DND-41 (cell line): Measurements from ENCODE around the gene NRARP.

Experiments
- ATAC-seq: fragments of 200-7000 bp; cut with Tn5 transposase; 3 replicates; pipeline ENCODE4 v1.9.1; 2021; ENCODE audit warnings: low read depth; ENCODE audit not compliant: insufficient read depth
- DNase-seq: peaks from one replicate; pipeline ENCODE4 v3.0.0-alpha.2; 2020
- H2AFZ ChIP-seq: 2 replicates; pipeline ENCODE4 v1.6.0; 2012; ENCODE audit warnings: low read depth, low read length
- H3K27ac ChIP-seq: 2 replicates; pipeline ENCODE4 v1.5.1; 2012; ENCODE audit warnings: low read length, inconsistent platforms
- H3K27me3 ChIP-seq: fragments of 200-600 bp; sonication (generic); 2 replicates; pipeline ENCODE4 v1.6.0; 2012; ENCODE audit warnings: low read length, mild to moderate bottlenecking, inconsistent platforms; ENCODE audit not compliant: insufficient read depth, poor library complexity
- H3K36me3 ChIP-seq: 2 replicates; pipeline ENCODE4 v1.5.1; 2012; ENCODE audit warnings: low read length, inconsistent platforms; ENCODE audit not compliant: insufficient read depth
- H3K4me1 ChIP-seq: 2 replicates; pipeline ENCODE4 v1.5.1; 2012; ENCODE audit warnings: mild to moderate bottlenecking, low read length; ENCODE audit not compliant: insufficient read depth
- H3K4me2 ChIP-seq: 2 replicates; pipeline ENCODE4 v1.6.0; 2012; ENCODE audit warnings: mild to moderate bottlenecking, moderate library complexity, low read length, inconsistent platforms; ENCODE audit not compliant: insufficient read depth
- H3K4me3 ChIP-seq, 2 experiments: fragments of 200-600 bp in 1 of 2; shearing (Covaris generic) in 1 of 2; 2 replicates each; pipeline ENCODE4 v1.5.1; 2012 to 2016; ENCODE audit warnings: inconsistent platforms in 2 of 2, low read length in 2 of 2, mild to moderate bottlenecking in 2 of 2, low read depth in 1 of 2, moderate library complexity in 1 of 2
- H3K79me2 ChIP-seq: 2 replicates; pipeline ENCODE4 v1.6.0; 2012; ENCODE audit warnings: low read length, inconsistent platforms; ENCODE audit not compliant: insufficient read depth
- H3K9ac ChIP-seq: 2 replicates; pipeline ENCODE4 v1.6.0; 2012; ENCODE audit warnings: low read depth, mild to moderate bottlenecking, inconsistent platforms, low read length, moderate library complexity
- H3K9me3 ChIP-seq: 2 replicates; pipeline ENCODE4 v1.5.1; 2012; ENCODE audit warnings: low read length, moderate library complexity, mild to moderate bottlenecking, inconsistent platforms; ENCODE audit not compliant: insufficient read depth, severe bottlenecking
- H4K20me1 ChIP-seq: 2 replicates; pipeline ENCODE4 v1.6.0; 2012; ENCODE audit warnings: low read length; ENCODE audit not compliant: insufficient read depth
- CTCF ChIP-seq: IDR thresholded peaks from 2 replicates; pipeline ENCODE4 v1.5.1; 2012; ENCODE audit warnings: borderline replicate concordance, low read length, moderate library complexity, mild to moderate bottlenecking; ENCODE audit not compliant: poor library complexity, severe bottlenecking; ENCODE audit errors: extremely low read depth
- EZH2 ChIP-seq: IDR thresholded peaks from 3 replicates; pipeline ENCODE4 v1.6.1; 2012; ENCODE audit warnings: borderline replicate concordance, low read depth, mild to moderate bottlenecking, moderate library complexity, low read length, inconsistent platforms; ENCODE audit not compliant: severe bottlenecking

NRARP gene

GRCh38 chr9:137311171-137311985, 9.3 kb upstream of the NRARP start:
- no peaks in the 10 kb centered on the region for H3K79me2 ChIP-seq
- no peak overlapping the region for H3K4me3 ChIP-seq
- no peak overlapping the region for H2AFZ ChIP-seq
- no peaks in the 10 kb centered on the region for H3K27me3 ChIP-seq
- H3K4me2 ChIP-seq, result no peak overlapping the region
- no peak overlapping the region for H3K9ac ChIP-seq
- no peak for TF ChIP-seq EZH2
- no peak for TF ChIP-seq CTCF
- no peaks in the 10 kb centered on the region for H3K4me1 ChIP-seq
- no peaks in the 10 kb centered on the region for H3K36me3 ChIP-seq
- DNase-seq (no peak), ATAC-seq (no peak)
- H3K9me3 ChIP-seq, result no peaks in the 10 kb centered on the region
- H4K20me1 ChIP-seq, result no peaks in the 10 kb centered on the region
- no peak overlapping the region for H3K27ac ChIP-seq

DNA sequence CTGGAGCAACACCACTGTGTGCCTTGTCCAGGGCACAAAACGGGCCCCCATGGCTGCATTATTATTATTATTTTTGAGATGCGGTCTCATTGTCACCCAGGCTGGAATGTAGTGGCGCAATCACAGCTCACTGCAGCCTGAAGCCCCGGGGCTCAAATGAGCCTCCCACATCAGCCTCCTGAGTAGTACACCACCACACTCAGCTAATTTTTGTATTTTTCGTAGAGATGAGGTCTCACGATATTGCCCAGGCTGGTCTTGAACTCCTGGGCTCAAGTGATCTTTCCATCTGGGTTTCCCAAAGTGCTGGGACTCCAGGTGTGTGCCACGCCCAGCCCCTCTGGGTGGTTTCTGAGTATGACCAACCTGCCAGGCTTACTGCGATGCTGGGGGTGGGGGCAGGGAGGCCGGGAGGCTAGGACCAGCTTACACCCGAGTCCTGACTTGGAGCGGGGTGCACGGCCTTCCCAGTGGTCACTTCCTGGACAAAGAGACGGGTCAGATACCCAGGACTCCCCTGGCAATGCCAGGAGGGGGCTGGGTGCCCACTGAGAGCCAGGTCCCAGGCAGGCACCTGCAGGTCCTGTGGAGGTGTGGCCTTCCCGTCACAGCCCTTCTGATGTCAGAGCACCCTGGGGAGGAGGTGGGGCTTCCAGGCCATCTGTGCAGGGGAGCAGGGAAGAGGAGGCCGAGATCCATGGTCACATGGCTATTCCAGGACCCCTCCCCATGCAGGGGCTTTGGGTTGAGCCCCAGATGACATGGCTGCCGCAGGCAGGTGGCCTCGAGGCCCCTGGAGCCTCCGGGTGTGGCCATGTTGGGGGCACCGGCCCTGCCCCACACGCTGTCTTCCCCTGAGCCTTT, 8.3 kb upstream of the NRARP start:
- Histone ChIP-seq H3K9me3 (no peaks in the 10 kb centered on the region), H3K9ac (no peak overlapping the region), H3K4me1 (no peaks in the 10 kb centered on the region), H2AFZ (no peak overlapping the region), H3K36me3 (no peaks in the 10 kb centered on the region), H3K4me3 (no peak overlapping the region), H3K27ac (no peak overlapping the region), H4K20me1 (no peaks in the 10 kb centered on the region), H3K27me3 (no peaks in the 10 kb centered on the region), H3K79me2 (no peaks in the 10 kb centered on the region), H3K4me2 (no peak overlapping the region)
- DNase-seq (no peak), ATAC-seq (no peak)
- TF ChIP-seq EZH2 (no peak), CTCF (no peak)

DNA sequence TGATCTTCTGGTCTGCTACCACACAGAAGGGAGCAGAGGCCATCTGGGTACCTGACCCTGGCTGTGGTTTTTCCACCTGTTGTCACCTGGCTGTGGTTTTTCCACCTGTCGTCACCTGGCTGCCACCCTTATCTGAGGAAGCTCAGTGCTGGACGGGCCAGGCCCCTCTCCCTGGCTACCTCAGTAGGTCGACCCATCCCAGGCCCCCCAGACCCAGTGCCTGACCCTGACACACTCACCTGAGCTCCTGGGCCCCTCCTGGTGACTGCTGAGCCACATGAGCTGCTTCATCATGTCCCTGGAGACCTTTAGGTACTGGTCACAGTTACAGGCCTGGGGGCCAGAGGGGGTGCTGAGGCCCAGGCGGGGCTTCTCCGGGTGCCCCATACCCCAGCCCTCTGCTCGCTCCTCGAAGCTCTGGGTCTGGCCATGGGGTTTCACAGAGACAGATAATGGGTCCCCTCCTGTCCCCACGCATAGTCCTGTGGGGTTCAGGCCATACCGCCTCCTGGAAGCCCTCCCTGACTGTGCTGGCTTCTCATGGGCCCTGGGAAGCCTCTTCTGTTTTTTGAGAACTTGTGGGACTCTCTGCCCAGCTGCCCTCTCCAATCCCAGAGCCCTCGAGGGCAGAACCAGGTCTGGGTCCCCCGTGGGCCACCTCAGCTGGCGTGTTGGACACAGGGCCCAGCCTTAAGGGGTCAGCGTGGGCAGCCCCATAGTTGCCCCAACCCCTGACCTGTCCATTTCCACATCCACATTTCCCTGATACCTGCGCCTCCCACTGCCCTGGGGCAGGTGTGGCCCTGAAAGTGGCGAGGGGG, 7.5 kb upstream of the NRARP start:
- no peaks in the 10 kb centered on the region for H3K9me3 ChIP-seq
- H2AFZ ChIP-seq, result no peak overlapping the region
- ATAC-seq, result no peak
- H3K4me1 ChIP-seq, result no peaks in the 10 kb centered on the region
- H3K79me2 ChIP-seq, result no peaks in the 10 kb centered on the region
- no peak overlapping the region for H3K4me3 ChIP-seq
- H3K27ac ChIP-seq, result no peak overlapping the region
- no peaks in the 10 kb centered on the region for H3K27me3 ChIP-seq
- no peak overlapping the region for H3K4me2 ChIP-seq
- no peak overlapping the region for H3K9ac ChIP-seq
- no peak for DNase-seq
- H3K36me3 ChIP-seq, result no peaks in the 10 kb centered on the region
- TF ChIP-seq EZH2, result no peak
- no peak for TF ChIP-seq CTCF
- no peaks in the 10 kb centered on the region for H4K20me1 ChIP-seq
